H9 (cell line): ENCODE measurements around the gene CYP27B1. TPM values are rescaled to one million over a fixed set of nuclear protein-coding genes. Genes with fewer than 3 reads are reported as not detected.

Experiments used
- DNase-seq: peaks from one replicate; pipeline ENCODE4 v3.0.0-alpha.2; 2017
- H2AFZ ChIP-seq: one replicate; pipeline ENCODE4 v1.6.1; 2013; ENCODE audit warnings: mild to moderate bottlenecking, low read length, control low read depth, moderate library complexity
- H2AK5ac ChIP-seq: 2 replicates; pipeline ENCODE4 v1.6.1; 2013; ENCODE audit warnings: low read length, control low read depth, mixed read lengths; ENCODE audit not compliant: insufficient read length
- H2BK120ac ChIP-seq: one replicate; pipeline ENCODE4 v1.6.1; 2013; ENCODE audit warnings: low read depth, mild to moderate bottlenecking, low read length, control low read depth, inconsistent platforms; ENCODE audit not compliant: poor library complexity, severe bottlenecking
- H2BK12ac ChIP-seq: 2 replicates; pipeline ENCODE4 v1.6.1; 2013; ENCODE audit warnings: low read length, control low read depth, mixed read lengths, low read depth; ENCODE audit not compliant: insufficient read length
- H2BK15ac ChIP-seq: 2 replicates; pipeline ENCODE4 v1.6.1; 2013; ENCODE audit warnings: low read depth, low read length, control low read depth
- H2BK20ac ChIP-seq: one replicate; pipeline ENCODE4 v1.6.1; 2013; ENCODE audit warnings: low read depth, mild to moderate bottlenecking, low read length, control low read depth, inconsistent platforms; ENCODE audit not compliant: poor library complexity, severe bottlenecking
- H2BK5ac ChIP-seq: 2 replicates; pipeline ENCODE4 v1.6.1; 2013; ENCODE audit warnings: low read length, control low read depth, mixed read lengths; ENCODE audit not compliant: insufficient read length
- H3K14ac ChIP-seq: 2 replicates; pipeline ENCODE4 v1.6.1; 2013; ENCODE audit warnings: low read length, control low read depth; ENCODE audit not compliant: insufficient read depth
- H3K18ac ChIP-seq: 2 replicates; pipeline ENCODE4 v1.6.1; 2013; ENCODE audit warnings: low read depth, mild to moderate bottlenecking, mixed read lengths, low read length, control low read depth; ENCODE audit not compliant: insufficient read length
- H3K23ac ChIP-seq: 2 replicates; pipeline ENCODE4 v1.6.1; 2013; ENCODE audit warnings: low read length, control low read depth, mixed read lengths, low read depth; ENCODE audit not compliant: insufficient read length
- H3K23me2 ChIP-seq: 2 replicates; pipeline ENCODE4 v1.6.1; 2013; ENCODE audit warnings: low read depth, mild to moderate bottlenecking, mixed read lengths, low read length, control low read depth; ENCODE audit not compliant: insufficient read length, poor library complexity, severe bottlenecking
- H3K27ac ChIP-seq: 2 replicates; pipeline ENCODE4 v1.5.1; 2013; ENCODE audit warnings: low read length, control low read depth, mixed read lengths, low read depth; ENCODE audit not compliant: insufficient read length
- H3K27me3 ChIP-seq: 2 replicates; pipeline ENCODE4 v1.6.1; 2013; ENCODE audit warnings: low read length, control low read depth, inconsistent platforms; ENCODE audit not compliant: insufficient read depth
- H3K4ac ChIP-seq: 2 replicates; pipeline ENCODE4 v1.6.1; 2013; ENCODE audit warnings: low read depth, mild to moderate bottlenecking, control low read depth, inconsistent platforms, low read length, moderate library complexity
- H3K4me1 ChIP-seq: 2 replicates; pipeline ENCODE4 v1.6.1; 2013; ENCODE audit warnings: low read length, control low read depth, inconsistent platforms; ENCODE audit not compliant: insufficient read depth
- H3K4me2 ChIP-seq: 2 replicates; pipeline ENCODE4 v1.6.1; 2013; ENCODE audit warnings: low read length, control low read depth, mixed read lengths; ENCODE audit not compliant: insufficient read length, insufficient read depth
- H3K56ac ChIP-seq: 2 replicates; pipeline ENCODE4 v1.6.1; 2013; ENCODE audit warnings: low read depth, mild to moderate bottlenecking, mixed read lengths, low read length, control low read depth; ENCODE audit not compliant: insufficient read length
- H3K79me1 ChIP-seq: 2 replicates; pipeline ENCODE4 v1.6.1; 2013; ENCODE audit warnings: low read depth, mild to moderate bottlenecking, moderate library complexity, low read length, control low read depth, inconsistent platforms; ENCODE audit not compliant: insufficient read depth, poor library complexity, severe bottlenecking
- H3K79me2 ChIP-seq: 2 replicates; pipeline ENCODE4 v1.6.1; 2013; ENCODE audit warnings: low read length, control low read depth, inconsistent platforms; ENCODE audit not compliant: insufficient read depth
- H3K9ac ChIP-seq: 2 replicates; pipeline ENCODE4 v1.6.1; 2013; ENCODE audit warnings: low read length, control low read depth, mixed read lengths; ENCODE audit not compliant: insufficient read length; ENCODE audit errors: extremely low read depth
- H3K9me3 ChIP-seq: one replicate; pipeline ENCODE4 v1.6.1; 2013; ENCODE audit warnings: low read depth, low read length, inconsistent platforms; ENCODE audit not compliant: control insufficient read depth
- H3T11ph ChIP-seq: one replicate; pipeline ENCODE4 v1.6.1; 2013; ENCODE audit warnings: mild to moderate bottlenecking, low read length, control low read depth, inconsistent platforms
- H4K20me1 ChIP-seq: one replicate; pipeline ENCODE4 v1.6.1; 2013; ENCODE audit not compliant: control insufficient read depth, insufficient read length, insufficient read depth
- H4K5ac ChIP-seq: 2 replicates; pipeline ENCODE4 v1.6.1; 2013; ENCODE audit warnings: low read depth, mild to moderate bottlenecking, mixed read lengths, low read length, control low read depth; ENCODE audit not compliant: insufficient read length
- H4K8ac ChIP-seq: replicated peaks from 2 replicates; pipeline ENCODE4 v1.6.1; 2013; ENCODE audit warnings: low read length, control low read depth, mixed read lengths, low read depth; ENCODE audit not compliant: insufficient read length
- H4K91ac ChIP-seq: 2 replicates; pipeline ENCODE4 v1.6.1; 2013; ENCODE audit warnings: low read depth, mild to moderate bottlenecking, moderate library complexity, mixed read lengths, low read length, control low read depth; ENCODE audit not compliant: insufficient read length
- H3K27ac Mint-ChIP-seq, 3 experiments: 2 replicates in 2 of 3; 3 replicates in 1 of 3; pipeline ENCODE4 v1.8.0; 2020 to 2021; ENCODE audit warnings: mixed read lengths in 3 of 3, mild to moderate bottlenecking in 1 of 3, moderate library complexity in 1 of 3
- H3K27me3 Mint-ChIP-seq: 2 replicates; pipeline ENCODE4 v1.8.0; 2021; ENCODE audit warnings: low read depth, mild to moderate bottlenecking, moderate library complexity, mixed read lengths
- H3K36me3 Mint-ChIP-seq, 3 experiments: 2 replicates in 2 of 3; 3 replicates in 1 of 3; pipeline ENCODE4 v1.8.0; 2020 to 2021; ENCODE audit warnings: low read depth in 3 of 3, mixed read lengths in 3 of 3; ENCODE audit not compliant: insufficient read depth in 1 of 3
- H3K4me1 Mint-ChIP-seq, 2 experiments: 2 replicates each; pipeline ENCODE4 v1.8.0; 2020; ENCODE audit warnings: mixed read lengths in 2 of 2
- H3K4me3 Mint-ChIP-seq, 2 experiments: 2 replicates in 1 of 2; 3 replicates in 1 of 2; pipeline ENCODE4 v1.8.0; 2020 to 2021; ENCODE audit warnings: mild to moderate bottlenecking in 2 of 2, mixed read lengths in 2 of 2, moderate library complexity in 1 of 2
- H3K9me3 Mint-ChIP-seq, 2 experiments: 2 replicates in 1 of 2; 3 replicates in 1 of 2; pipeline ENCODE4 v1.8.0; 2020; ENCODE audit warnings: mild to moderate bottlenecking in 2 of 2, mixed read lengths in 2 of 2, moderate library complexity in 1 of 2
- WGBS: extraction: QIAGEN DNeasy Blood & Tissue Kit; methylation state at CpG from one replicate; pipeline ENCODE4 v1.1.7; 2013; ENCODE audit warnings: missing lambda C conversion rate, low lambda C conversion rate, mixed read lengths; ENCODE audit not compliant: insufficient read length; ENCODE audit errors: extremely low coverage; 5-methylcytosine and 5-hydroxymethylcytosine counted together
- total RNA-seq: library from RNA; stranded (reverse); gene quantifications from 2 replicates; pipeline ENCODE4 v1.2.1, GENCODE V29; 2021
- TF ChIP-seq, protein P1 (sequence below): fragments of 200-600 bp; sonication (generic); conservative IDR thresholded peaks from 3 replicates; pipeline ENCODE4 v1.8.0; 2021; ENCODE audit warnings: antibody characterized with exemption, mild to moderate bottlenecking

The CYP27B1 gene
- total RNA-seq, 1 experiment from 2014 or later, result 6.1 TPM

DNA sequence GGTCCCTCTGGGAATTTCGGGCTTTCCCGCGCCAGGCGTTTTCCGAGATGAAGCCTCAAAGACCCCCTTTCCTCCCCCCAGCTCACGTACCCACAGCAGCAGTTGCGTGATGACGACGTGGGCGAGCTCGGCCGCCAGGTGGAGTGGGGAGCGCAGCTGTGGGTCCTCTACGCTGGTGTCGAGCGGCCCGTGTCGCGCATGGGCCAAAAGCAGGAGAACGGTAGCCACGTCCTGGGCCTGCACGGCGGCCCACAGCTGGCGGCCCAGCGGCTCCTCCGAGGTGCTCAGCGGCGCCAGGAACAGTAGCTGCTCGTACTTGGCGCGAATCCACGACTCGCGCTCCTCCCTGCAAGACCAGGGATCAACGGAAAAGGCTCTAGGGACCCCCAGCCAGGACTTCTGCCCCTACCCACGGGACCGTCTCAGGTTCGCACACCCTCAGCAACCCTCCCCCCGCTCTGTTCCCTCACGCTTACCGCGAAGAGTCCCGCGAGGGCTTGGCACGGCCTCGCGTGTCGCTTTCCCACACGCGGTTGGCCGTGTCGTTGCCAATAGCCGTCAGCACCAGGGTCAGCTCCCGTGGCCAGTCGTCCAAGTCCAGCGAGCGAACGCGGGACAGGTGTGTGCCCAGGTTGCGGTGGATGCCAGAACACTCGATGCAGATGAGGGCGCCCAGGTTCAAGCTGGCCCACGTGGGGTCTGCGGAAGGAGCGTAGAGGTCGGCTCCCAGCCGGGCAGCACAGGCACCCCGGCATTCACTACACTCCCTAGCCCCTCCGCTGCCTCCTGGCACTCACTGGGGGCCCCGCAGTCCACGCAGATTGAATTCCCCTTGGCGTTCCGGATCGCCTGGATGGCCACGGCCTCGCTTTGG lies 39.8 kb downstream of the CYP27B1 start:
- Mint-ChIP-seq H3K36me3 (peaks cover 0 to 2% (median under 1%) of the 10 kb centered on the region in 3 experiments; a peak in 2 of 7 replicates), H3K4me1 (peaks cover 12 to 17% of the 10 kb centered on the region in 2 experiments), H3K27me3 (peaks cover 88% of the 10 kb centered on the region), H3K9me3 (no peaks in the 10 kb centered on the region; a peak in 1 of 5 replicates), H3K4me3 (peak overlapping the region; percentile 73 to 78), H3K27ac (no peak overlapping the region)
- Histone ChIP-seq H3K23ac (no peak overlapping the region), H2BK15ac (no peak overlapping the region), H3K79me1 (no peaks in the 10 kb centered on the region), H3T11ph (no peak overlapping the region), H2AK5ac (no peak overlapping the region), H4K20me1 (no peaks in the 10 kb centered on the region), H3K79me2 (no peaks in the 10 kb centered on the region), H3K4ac (no peak overlapping the region), H3K14ac (no peak overlapping the region), H3K56ac (no peak overlapping the region), H3K27ac (no peak overlapping the region), H3K18ac (no peak overlapping the region), H2BK120ac (no peak overlapping the region), H4K91ac (no peak overlapping the region), H3K4me1 (no peaks in the 10 kb centered on the region; the same call in 1 of the 2 replicates), H2BK12ac (no peak overlapping the region), H4K8ac (no peak overlapping the region), H3K9me3 (no peaks in the 10 kb centered on the region), H2BK20ac (no peak overlapping the region), H4K5ac (no peak overlapping the region), H3K9ac (no peak overlapping the region), H2AFZ (no peak overlapping the region), H3K4me2 (peak overlapping the region; percentile 96), H3K23me2 (peaks cover 14% of the 10 kb centered on the region), H2BK5ac (no peak overlapping the region), H3K27me3 (peaks cover 20% of the 10 kb centered on the region; the same call in 1 of the 2 replicates)
- no CpG with 5 or more reads among the region's 76 CpGs for WGBS
- DNase-seq, result peak; percentile 57
- TF ChIP-seq, protein P1, sequence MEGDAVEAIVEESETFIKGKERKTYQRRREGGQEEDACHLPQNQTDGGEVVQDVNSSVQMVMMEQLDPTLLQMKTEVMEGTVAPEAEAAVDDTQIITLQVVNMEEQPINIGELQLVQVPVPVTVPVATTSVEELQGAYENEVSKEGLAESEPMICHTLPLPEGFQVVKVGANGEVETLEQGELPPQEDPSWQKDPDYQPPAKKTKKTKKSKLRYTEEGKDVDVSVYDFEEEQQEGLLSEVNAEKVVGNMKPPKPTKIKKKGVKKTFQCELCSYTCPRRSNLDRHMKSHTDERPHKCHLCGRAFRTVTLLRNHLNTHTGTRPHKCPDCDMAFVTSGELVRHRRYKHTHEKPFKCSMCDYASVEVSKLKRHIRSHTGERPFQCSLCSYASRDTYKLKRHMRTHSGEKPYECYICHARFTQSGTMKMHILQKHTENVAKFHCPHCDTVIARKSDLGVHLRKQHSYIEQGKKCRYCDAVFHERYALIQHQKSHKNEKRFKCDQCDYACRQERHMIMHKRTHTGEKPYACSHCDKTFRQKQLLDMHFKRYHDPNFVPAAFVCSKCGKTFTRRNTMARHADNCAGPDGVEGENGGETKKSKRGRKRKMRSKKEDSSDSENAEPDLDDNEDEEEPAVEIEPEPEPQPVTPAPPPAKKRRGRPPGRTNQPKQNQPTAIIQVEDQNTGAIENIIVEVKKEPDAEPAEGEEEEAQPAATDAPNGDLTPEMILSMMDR, result no peak
